A673 (cell line): ENCODE measurements around the gene PARP4. TPM values are rescaled to one million over a fixed set of nuclear protein-coding genes. Genes with fewer than 3 reads are reported as not detected.

Source experiments
- BruUV-seq: library from RNA; stranded (reverse); fragments of 400-500 nt; replicated peaks from 2 replicates; lab custom pipeline; 2021; lab: Mats Ljungman, UMichigan
- CTCF ChIA-PET: fragments of 300-600 bp; sonication (Branson Sonifier 250); formaldehyde crosslinking; loops from one replicate; lab custom pipeline; 2022; ENCODE audit warnings: antibody characterized with exemption; lab: Charles Lee
- POLR2A ChIA-PET: fragments of 300-600 bp; sonication (Branson Sonifier 250); formaldehyde crosslinking; loops from one replicate; lab custom pipeline; 2022; ENCODE audit warnings: antibody characterized with exemption; ENCODE audit not compliant: low non-redundant PET; lab: Charles Lee
- DNase-seq: peaks from one replicate; pipeline ENCODE4 v3.0.0-alpha.2; 2015; ENCODE audit warnings: low spot score
- H3K27ac ChIP-seq: fragments of 200-600 bp; sonication (generic); 2 replicates; pipeline ENCODE4 v1.5.1; 2016; ENCODE audit warnings: mixed run types, low read depth, mild to moderate bottlenecking, mixed read lengths, antibody characterized with exemption, low read length; ENCODE audit not compliant: poor library complexity, severe bottlenecking
- H3K27me3 ChIP-seq: fragments of 200-600 bp; sonication (generic); replicated peaks from 2 replicates; pipeline ENCODE4 v1.6.1; 2017; ENCODE audit warnings: mixed run types, low read depth, mild to moderate bottlenecking, mixed read lengths, antibody characterized with exemption, low read length; ENCODE audit not compliant: insufficient read depth, poor library complexity
- H3K36me3 ChIP-seq: fragments of 200-600 bp; sonication (generic); 2 replicates; pipeline ENCODE4 v1.6.1; 2016; ENCODE audit warnings: mixed run types, mild to moderate bottlenecking, mixed read lengths, antibody characterized with exemption, low read length; ENCODE audit not compliant: insufficient read depth, poor library complexity, severe bottlenecking
- H3K4me1 ChIP-seq: fragments of 200-600 bp; sonication (generic); 2 replicates; pipeline ENCODE4 v1.6.1; 2017; ENCODE audit warnings: mixed run types, mild to moderate bottlenecking, mixed read lengths, antibody characterized with exemption, low read length; ENCODE audit not compliant: insufficient read depth, poor library complexity, severe bottlenecking
- H3K4me3 ChIP-seq: fragments of 200-600 bp; sonication (generic); 2 replicates; pipeline ENCODE4 v1.5.1; 2016; ENCODE audit warnings: low read depth, mixed run types, mild to moderate bottlenecking, mixed read lengths, low read length; ENCODE audit not compliant: poor library complexity, severe bottlenecking
- H3K9me3 ChIP-seq: fragments of 200-600 bp; sonication (generic); 2 replicates; pipeline ENCODE4 v1.6.1; 2016; ENCODE audit warnings: mixed run types, low read depth, mild to moderate bottlenecking, mixed read lengths, antibody characterized with exemption, low read length; ENCODE audit not compliant: poor library complexity, severe bottlenecking
- EZH2 ChIP-seq: fragments of 200-600 bp; sonication (generic); IDR thresholded peaks from 2 replicates; pipeline ENCODE4 v1.6.1; 2017; ENCODE audit warnings: borderline replicate concordance, low read depth, mild to moderate bottlenecking, mixed read lengths, antibody characterized with exemption, low read length; ENCODE audit not compliant: poor library complexity, severe bottlenecking
- intact Hi-C: fragments of 100-400 bp; cut with micrococcal nuclease; formaldehyde crosslinking; loops from one replicate; pipeline ENCODE4 v1.10.0; 2022; ENCODE audit not compliant: unreplicated experiment
- total RNA-seq: library from RNA; stranded (reverse); gene quantifications from 2 replicates; pipeline ENCODE4 v1.2.3, GENCODE V29; 2021
- TF ChIP-seq, protein P1 (sequence below): fragments of 300-800, 200-600 bp; sonication (generic); conservative IDR thresholded peaks from 2 replicates; pipeline ENCODE4 v1.5.1; 2017; ENCODE audit warnings: low read depth, mild to moderate bottlenecking, antibody characterized with exemption, low read length, moderate library complexity, mixed read lengths

Gene PARP4
- total RNA-seq, 1 experiment from 2014 or later, result 66.8 TPM

DNA sequence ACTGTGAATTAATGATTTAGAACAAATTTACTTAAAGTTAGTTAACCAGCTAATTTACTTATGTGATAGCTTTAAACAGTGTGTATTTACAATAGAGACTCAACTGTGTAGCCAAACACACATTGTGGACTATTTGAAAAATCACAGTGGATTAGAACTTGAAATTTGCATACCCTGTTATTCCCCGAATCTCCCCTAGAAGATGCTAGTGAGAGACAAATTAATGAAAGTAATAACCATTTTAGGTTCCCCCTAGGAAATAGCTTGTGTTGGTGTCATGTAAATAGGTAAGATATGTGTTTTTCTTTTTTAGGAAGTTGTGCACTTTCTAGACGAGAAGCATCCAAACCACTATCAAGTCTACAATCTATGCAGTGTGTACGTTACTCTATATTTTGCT, 104.7 kb downstream of the PARP4 start:
- ChIA-PET CTCF (interaction anchor here (0.6 kb wide), 1 partner anchor 135 kb away, joined by 3 read pairs; no protein-coding TSS in a partner anchor), POLR2A (no interaction called here)
- H3K27me3 ChIP-seq, result no peaks in the 10 kb centered on the region
- no peaks in the 10 kb centered on the region for H3K4me1 ChIP-seq
- DNase-seq, result peak; percentile 4
- no TSS peak for BruUV-seq
- no peak overlapping the region for H3K4me3 ChIP-seq
- intact Hi-C loops, result no loop called here
- H3K36me3 ChIP-seq, result no peaks in the 10 kb centered on the region
- no peaks in the 10 kb centered on the region for H3K9me3 ChIP-seq
- H3K27ac ChIP-seq, result no peak overlapping the region
- no peak for TF ChIP-seq EZH2
- TF ChIP-seq, protein P1, sequence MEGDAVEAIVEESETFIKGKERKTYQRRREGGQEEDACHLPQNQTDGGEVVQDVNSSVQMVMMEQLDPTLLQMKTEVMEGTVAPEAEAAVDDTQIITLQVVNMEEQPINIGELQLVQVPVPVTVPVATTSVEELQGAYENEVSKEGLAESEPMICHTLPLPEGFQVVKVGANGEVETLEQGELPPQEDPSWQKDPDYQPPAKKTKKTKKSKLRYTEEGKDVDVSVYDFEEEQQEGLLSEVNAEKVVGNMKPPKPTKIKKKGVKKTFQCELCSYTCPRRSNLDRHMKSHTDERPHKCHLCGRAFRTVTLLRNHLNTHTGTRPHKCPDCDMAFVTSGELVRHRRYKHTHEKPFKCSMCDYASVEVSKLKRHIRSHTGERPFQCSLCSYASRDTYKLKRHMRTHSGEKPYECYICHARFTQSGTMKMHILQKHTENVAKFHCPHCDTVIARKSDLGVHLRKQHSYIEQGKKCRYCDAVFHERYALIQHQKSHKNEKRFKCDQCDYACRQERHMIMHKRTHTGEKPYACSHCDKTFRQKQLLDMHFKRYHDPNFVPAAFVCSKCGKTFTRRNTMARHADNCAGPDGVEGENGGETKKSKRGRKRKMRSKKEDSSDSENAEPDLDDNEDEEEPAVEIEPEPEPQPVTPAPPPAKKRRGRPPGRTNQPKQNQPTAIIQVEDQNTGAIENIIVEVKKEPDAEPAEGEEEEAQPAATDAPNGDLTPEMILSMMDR, result no peak

DNA sequence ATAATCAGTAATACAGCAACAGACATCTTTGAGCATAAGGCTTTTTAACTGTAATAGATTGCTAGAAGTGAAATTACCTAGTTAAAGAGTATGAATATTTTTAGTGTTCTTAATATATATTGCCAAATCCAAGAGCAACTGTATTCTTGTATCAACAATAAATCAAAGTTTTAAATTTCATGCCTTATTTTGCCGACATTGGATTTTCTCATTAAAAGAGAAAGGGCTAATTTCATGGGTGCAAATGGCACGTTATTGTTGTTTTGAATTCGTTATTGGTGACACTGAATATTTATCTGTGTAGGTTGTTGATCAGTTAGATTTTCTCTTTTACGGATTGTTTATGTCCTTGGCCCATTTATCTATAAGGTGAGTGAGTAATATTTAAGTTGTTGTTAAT, 106.1 kb downstream of the PARP4 start:
- Histone ChIP-seq H3K9me3 (no peaks in the 10 kb centered on the region), H3K36me3 (no peaks in the 10 kb centered on the region), H3K4me3 (no peak overlapping the region), H3K27ac (no peak overlapping the region), H3K27me3 (no peaks in the 10 kb centered on the region), H3K4me1 (no peaks in the 10 kb centered on the region)
- CTCF ChIA-PET, result no interaction called here
- POLR2A ChIA-PET, result no interaction called here
- TF ChIP-seq, protein P1, result no peak
- no peak for TF ChIP-seq EZH2
- BruUV-seq, result no TSS peak
- intact Hi-C loops, result no loop called here
- no peak for DNase-seq

DNA sequence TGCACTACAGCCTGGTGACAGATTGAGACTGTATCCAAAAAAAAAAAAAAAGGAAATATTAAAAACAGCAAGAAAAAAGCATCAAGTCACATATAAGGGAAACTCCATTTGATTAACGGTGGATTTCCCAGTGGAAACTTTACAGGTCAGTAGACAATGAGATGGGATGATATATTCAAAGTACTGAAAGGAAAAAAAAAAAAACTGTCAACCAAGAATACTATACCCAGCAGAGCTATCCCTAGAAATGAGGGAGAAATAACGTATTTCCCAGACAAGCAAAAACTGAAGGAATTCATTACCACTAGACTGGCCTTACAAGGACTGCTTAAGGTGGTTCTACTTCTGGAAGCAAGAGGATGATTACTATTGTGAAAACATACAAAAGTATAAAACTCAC, 115.8 kb downstream of the PARP4 start:
- no peak for DNase-seq
- no TSS peak for BruUV-seq
- Histone ChIP-seq H3K27me3 (no peaks in the 10 kb centered on the region), H3K36me3 (no peaks in the 10 kb centered on the region), H3K9me3 (no peaks in the 10 kb centered on the region), H3K4me1 (no peaks in the 10 kb centered on the region), H3K27ac (no peak overlapping the region), H3K4me3 (no peak overlapping the region)
- POLR2A ChIA-PET, result no interaction called here
- CTCF ChIA-PET, result no interaction called here
- intact Hi-C loops, result no loop called here
- TF ChIP-seq, protein P1, result no peak
- TF ChIP-seq EZH2, result no peak
